CD4-positive, alpha-beta T cell treated with Interleukin-12 subunit alpha and Interleukin-12 subunit beta, for 1 hour (primary cell): ENCODE results near the gene RAB10.
"Not testable (repeated sequence)": the region's sequence is repeated elsewhere in the genome, so short reads cannot be mapped to it uniquely, and the experiment has no call there.

ENCODE experiments used
- DNase-seq: peaks from one replicate; pipeline ENCODE4 v3.0.0-alpha.2; 2020

The RAB10 gene

GRCh38 chr2:26016706-26017045 lies 17.2 kb upstream of the RAB10 start:
- not testable (repeated sequence) for DNase-seq

GRCh38 chr2:26017464-26018183 lies 16.3 kb upstream of the RAB10 start:
- no peak for DNase-seq

- DNase-seq, result no peak
Measured at GRCh38 chr2:26018184-26019055, 15.5 kb upstream of the RAB10 start.

GRCh38 chr2:26020231-26020640 lies 13.6 kb upstream of the RAB10 start:
- DNase-seq, result no peak

GRCh38 chr2:26024260-26024659 lies 9.6 kb upstream of the RAB10 start:
- no peak for DNase-seq

- no peak for DNase-seq
Measured at GRCh38 chr2:26025509-26025908, 8.4 kb upstream of the RAB10 start.

GRCh38 chr2:26028083-26028482 lies 5.8 kb upstream of the RAB10 start:
- DNase-seq, result not testable (repeated sequence)

- not testable (repeated sequence) for DNase-seq
Measured at GRCh38 chr2:26032586-26033269, 1.2 kb upstream of the RAB10 start.

GRCh38 chr2:26033270-26033817 lies 540 bp upstream of the RAB10 start:
- no peak for DNase-seq

GRCh38 chr2:26034637-26034992 lies 731 bp downstream of the RAB10 start:
- peak; percentile 36 for DNase-seq

GRCh38 chr2:26035090-26035743 lies 1.3 kb downstream of the RAB10 start:
- no peak for DNase-seq

- DNase-seq, result no peak
Measured at GRCh38 chr2:26039603-26040323, 5.9 kb downstream of the RAB10 start.

GRCh38 chr2:26043109-26043508 lies 9.2 kb downstream of the RAB10 start:
- no peak for DNase-seq

- peak; percentile 14 for DNase-seq
Measured at GRCh38 chr2:26043862-26044696, 10.2 kb downstream of the RAB10 start.

GRCh38 chr2:26048791-26049190 lies 14.9 kb downstream of the RAB10 start:
- DNase-seq, result no peak

- DNase-seq, result no peak
Measured at GRCh38 chr2:26049641-26050040, 15.8 kb downstream of the RAB10 start.

- DNase-seq, result no peak
Measured at GRCh38 chr2:26052740-26053139, 18.9 kb downstream of the RAB10 start.

- DNase-seq, result no peak
Measured at GRCh38 chr2:26054598-26055348, 20.9 kb downstream of the RAB10 start.

GRCh38 chr2:26058390-26058789 lies 24.5 kb downstream of the RAB10 start:
- DNase-seq, result no peak

GRCh38 chr2:26059542-26059941 lies 25.7 kb downstream of the RAB10 start:
- no peak for DNase-seq

- no peak for DNase-seq
Measured at GRCh38 chr2:26061539-26061938, 27.7 kb downstream of the RAB10 start.
